ENCODE data around the gene MARK3.

The MARK3 gene

DNA sequence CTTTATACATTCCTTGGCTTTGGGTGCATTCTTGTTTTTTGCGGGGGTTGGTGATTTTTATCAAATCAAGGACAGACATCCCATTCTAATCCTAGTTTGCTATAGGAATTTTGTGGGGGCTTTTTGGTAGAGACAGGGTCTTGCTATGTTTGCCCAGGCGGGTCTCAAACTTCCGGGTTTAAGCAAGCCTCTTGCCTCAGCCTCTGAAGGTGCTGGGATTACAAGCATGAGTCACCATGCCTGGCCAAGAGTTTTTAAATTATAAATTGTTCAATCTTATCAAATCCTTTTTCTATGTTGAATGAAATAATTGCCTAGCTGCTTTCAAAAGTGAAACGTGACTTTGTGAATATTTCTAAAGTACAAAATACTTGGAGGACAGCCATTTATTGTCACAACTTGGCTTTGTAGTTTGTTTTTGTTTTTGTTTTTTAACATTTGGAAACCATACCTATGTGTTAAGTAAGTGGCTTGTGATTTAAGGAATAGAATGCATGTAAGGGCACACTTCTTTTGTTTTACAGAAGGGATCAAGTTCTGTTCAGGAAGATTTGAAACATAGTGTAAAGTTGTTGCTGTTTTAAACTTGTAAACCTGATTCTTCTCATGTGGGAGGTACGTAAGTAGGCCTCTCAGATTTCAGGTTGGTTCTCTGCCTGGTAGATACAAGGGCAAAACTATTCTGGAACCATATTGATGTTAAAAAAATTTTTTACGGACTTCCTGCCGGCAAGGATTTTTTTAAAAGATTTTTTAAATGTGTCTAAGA lies 13.4 kb downstream of the MARK3 start:
- no peak for DNase-seq

DNA sequence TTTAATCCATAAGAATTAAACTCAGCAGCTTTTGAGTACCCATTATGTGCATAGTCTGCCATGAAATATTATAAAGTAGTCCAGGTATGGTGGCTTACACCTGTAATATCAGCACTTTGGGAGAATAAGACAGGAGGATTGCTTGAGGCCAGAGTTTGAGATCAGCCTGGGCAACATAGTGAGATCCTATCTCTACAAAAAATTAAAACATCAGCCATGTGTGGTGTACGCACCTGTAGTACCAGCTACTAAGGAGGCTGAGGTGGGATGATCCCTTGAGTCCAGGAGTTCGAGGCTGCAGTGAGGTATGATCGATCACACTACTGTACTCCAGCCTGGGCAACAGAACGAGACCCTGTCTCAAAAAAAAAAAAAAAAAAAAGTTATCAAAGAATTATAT lies 15.3 kb downstream of the MARK3 start:
- DNase-seq, result no peak

DNA sequence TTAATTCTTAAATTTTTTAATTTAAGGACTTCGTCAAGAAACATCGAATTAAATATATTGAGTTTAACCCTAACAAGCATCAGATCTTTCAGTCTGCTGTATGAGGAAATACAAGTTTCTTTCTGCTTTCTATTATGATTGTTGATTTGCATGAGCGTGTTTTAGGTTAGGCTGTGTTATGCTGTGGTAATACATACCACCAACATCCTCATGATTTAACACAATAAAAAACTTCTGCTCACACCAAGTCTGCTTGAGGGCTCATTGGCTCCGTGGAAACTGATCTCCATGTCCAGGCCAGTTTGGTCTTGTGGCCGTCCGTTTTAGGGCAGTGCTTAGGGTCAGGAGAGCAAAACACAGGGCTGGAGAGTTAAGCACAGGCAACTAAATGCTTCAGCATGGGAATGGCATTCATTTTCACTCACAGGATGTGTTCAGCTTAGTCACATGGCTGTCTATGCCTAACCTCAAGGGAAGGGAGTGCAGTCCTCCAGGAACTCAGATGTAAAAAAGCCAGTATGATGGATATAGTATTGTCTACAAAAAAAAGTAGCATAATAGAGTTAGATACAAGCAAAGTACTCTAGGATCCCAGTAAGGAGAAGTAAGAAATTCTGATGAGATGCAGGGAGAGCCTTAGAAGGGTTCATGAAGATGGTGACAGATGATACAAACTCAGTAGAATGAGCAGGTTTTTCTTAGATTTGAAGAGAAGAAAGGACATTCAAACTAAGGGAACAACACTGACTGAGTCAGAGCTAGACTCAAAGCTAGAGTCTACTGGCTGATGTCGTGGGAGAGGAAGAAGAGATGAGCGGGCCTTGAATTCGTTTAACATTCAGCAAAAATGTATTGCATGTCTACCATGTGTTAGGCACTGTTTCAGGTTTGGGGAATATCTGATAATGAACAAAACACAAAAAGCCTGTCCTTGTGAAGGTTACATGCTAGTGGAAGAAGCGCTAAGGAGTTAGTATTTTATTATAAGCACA lies 16.3 kb downstream of the MARK3 start:
- no peak for DNase-seq

DNA sequence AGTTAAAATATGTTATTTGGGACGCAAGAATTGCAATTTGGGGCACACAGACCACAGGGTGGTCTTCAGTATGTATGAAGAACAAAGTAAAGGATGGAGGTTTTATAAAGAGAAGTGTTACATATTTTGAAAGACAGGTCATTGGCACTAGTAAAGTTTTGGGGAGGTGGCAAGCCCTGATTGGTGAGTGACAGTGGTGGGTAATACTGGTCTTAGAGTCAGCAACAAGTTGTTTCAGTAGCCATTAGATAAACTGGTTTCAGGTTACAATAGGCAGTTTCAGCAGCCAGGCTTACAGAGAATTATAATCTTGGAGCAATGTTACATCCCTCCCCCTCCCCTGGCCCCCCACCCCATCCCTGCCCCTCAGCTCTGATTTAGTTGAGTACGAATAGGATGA lies 17.5 kb downstream of the MARK3 start:
- no peak for DNase-seq

DNA sequence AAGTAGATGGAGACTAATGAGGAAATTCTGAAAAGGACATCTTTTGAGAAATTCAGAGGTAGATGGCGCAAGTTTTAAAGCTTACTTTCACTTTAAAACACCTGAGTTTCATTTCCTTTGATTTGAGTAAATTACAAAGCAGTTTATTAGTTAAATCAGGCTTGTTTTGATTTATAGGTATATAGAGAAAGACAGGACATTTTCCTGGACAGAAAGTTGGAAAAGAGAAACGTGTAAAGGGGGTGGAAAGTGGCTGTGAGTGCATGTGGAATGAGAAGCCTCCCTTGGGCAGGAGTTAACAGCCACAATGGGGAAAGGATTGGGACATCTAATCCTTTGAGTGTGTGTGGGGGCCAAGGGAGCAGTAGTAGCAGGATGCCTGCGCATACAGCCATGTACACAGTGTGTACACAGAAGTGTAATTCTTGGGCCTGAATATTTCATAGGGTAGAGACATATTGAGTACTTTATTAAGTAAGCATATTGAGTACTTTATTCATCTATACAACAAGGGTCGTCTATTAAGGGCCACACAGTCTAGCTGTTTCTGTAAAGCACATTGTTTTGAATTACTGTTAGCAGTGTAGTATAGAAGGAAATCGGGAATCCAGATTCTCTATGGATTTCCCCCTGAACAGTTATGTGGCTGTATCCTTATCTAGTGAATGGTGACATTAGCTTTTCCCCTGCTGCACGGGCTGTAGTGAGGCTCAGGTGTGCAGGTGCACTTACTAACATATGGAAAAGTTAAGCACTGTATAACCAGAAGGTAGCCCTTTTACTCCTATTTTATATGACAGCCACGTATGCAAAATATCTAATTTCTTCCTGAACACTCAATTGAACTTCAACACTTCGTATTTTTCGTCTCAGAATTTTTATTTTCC lies 19.1 kb downstream of the MARK3 start:
- no peak for DNase-seq

DNA sequence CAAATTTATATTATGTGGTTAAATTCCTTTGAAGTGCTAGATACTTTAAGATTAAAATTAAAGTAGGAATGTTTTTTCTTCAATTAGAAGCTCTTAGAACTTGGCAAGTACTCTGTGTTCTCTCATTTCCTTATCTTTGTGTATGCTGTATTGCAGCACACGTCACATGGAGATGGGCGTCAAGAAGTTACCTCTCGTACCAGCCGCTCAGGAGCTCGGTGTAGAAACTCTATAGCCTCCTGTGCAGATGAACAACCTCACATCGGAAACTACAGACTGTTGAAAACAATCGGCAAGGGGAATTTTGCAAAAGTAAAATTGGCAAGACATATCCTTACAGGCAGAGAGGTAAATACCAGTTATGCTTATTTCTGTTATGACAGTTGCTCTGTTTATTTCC lies 19.7 kb downstream of the MARK3 start:
- DNase-seq, result no peak

DNA sequence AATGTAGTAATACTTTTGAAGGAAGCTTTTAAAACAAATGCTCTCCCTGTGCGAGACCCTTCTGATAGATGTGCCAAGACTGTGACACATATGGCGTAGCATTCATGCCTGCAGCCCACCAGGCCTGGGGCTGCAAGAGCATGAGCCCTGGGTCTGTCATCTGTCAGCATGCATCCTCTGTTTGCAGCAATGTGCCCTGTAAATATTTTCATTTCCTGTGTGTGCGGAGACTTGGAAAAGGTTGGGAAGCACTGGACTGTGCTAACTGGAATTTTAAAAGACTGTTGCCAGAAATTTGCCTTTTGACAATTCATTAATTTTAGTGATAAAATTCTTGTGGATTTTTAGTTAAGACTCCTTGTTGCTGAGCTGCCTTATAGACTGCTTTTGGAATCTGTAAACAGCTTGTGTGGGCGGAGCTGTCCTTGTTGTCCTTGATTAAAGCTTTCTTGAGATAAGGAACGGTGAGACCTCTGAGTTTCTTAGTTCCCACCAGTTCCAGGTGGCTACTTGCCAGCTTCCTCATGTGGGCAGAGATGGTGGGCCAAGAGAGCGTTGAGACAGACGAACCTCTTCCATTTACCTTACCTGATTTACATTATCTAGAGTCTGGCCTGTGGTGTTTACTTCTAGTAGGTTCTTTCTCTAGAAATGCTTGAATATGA lies 23.4 kb downstream of the MARK3 start:
- DNase-seq, result peak; percentile 28

DNA sequence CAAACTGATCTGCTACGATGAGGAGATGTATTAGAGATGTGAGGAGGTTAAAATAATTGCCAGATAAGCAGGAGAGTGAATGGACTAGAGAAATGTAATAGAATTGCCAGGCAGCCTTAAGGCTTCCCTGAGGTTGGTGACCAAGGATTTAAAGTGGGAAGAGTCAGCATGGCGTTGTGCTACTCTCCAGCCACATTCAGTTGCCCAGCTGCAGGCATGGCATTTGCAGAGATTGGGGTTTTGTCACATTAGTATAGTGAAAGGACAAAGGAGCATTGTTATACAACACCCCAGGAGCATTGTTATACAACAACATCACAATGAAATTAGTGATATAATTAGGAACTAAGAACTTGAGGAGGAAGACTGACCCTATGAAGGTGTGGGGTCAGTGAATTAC lies 31.7 kb downstream of the MARK3 start:
- no peak for DNase-seq

DNA sequence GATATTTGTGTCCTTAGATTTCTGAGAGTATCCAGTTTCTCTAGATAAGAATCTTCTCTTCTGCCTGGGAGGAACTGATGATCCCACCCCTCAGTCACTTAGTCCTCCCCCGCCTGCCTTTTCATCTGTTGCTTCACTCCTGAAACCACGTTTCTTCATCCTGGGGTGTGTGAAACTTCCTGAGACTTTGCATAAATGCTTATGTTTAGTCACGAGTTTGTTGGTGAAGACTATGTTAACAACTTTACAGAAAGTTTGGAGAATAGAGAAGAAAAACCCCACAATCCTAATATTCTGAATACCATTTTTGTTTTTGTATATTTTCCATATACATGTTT lies 33.2 kb downstream of the MARK3 start:
- no peak for DNase-seq

DNA sequence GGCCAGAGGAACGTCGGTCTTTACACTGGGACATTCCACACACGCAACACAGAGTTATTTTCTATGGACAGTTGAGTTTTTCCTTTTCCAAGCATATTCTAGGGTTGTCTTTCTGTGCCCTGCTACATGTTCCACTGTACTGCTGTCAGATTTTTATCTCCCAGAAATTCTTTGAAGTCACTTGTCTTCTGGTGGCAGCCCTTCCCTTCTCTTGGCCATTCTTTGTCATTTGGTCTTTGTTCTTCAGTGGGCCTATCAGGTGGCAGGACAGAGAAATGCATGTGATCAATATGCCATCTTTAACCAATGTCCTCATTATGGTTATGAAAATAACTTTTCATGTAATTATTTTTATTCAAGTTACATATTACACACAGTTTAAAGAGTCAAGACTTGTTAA lies 36.3 kb downstream of the MARK3 start:
- DNase-seq, result no peak

DNA sequence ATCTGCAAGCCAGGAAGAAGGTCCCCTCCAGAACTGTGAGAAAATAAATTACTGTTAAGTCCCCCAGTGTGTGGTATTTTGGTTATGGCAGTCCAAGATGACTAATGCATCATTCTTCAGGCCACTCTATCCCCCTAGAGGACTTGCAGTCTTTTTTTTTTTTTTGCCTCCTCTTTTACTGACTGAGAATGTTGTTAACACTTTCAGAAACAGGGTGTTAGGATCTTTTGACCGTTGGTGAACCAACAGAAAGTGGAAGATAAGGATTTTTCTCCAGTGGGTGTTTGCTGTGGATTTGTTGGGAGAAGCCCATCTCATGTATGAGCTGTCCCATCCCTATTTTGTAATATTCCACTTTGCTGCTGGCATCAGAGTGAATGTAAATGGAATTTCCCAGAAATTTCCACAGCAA lies 37.8 kb downstream of the MARK3 start:
- no peak for DNase-seq

DNA sequence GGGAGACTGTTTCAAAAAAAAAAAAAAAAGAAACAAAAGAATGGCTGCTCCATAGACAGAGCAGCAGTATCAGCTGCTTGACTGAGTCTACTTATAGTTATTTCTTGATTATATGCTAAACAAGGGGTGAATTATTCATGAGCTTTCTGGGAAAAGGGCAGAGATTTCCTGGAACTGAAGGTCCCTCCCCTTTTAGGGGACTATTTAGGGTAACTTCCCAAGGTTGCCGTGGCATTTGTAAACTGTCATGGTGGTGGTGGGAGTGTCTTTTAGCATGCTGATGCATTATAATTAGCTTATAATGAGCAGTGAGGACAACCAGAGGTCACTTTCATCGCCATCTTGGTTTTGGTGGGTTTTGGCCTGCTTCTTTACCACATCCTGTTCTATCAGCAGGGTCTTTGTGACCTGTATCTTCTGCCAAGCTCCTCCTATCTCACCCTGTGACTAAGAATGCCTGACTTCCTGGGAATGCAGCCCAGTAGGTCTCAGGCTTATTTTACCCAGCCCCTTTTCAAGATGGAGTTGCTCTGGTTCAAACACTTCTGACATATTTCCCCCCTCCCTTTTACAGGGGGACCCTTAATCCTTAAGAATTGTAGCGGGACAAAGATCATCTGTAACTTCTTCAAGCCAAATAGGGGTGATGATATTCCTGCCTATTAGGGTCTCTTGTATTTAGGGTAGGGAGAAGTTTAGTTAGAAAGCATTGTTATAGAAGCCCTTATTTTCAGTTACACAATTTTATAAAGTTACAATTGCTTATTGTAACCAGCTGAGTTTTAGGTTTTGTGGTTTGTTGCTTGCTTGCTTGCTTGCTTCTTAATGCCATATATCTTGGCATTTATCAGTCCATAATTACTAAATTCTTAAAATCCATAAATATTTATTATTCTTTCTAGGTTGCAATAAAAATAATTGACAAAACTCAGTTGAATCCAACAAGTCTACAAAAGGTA lies 42.5 kb downstream of the MARK3 start:
- no peak for DNase-seq

DNA sequence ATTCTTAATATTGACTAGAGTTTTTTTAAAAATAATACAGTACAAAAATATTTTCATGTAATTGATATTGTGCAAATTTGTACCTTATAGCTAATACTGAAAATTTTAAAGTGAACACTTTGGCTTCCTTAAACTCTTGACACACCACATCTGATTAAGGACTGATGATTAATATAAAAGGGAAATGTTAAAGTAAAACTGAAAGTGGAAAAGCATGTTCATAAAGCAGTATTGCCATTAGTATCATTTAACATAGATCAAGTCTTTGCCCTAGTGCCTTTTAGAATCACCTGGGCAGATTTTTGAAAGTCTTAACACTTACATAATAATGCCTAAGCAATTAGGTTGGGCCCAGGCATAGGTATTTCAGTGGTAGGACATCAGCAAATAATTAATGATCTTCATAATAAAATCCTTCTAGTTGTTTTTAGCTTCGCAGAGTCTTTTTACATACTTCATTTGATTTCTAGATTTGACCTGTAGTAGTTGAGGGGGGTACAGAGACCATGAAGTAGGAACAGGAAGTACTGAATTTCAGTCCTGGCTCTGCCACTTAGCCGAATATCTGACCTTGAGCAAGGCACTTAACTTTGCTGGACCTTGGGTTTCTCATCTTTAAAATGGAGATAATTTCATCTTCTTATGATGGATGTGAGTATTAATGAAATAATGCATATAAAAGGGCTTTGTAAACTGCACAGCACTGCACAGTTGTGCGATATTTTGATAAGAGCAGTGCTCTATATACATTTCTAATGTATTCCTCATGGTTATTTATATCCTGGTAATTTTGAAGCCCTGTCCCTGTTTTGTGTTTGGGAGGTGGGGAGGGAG lies 43.7 kb downstream of the MARK3 start:
- DNase-seq, result no peak

DNA sequence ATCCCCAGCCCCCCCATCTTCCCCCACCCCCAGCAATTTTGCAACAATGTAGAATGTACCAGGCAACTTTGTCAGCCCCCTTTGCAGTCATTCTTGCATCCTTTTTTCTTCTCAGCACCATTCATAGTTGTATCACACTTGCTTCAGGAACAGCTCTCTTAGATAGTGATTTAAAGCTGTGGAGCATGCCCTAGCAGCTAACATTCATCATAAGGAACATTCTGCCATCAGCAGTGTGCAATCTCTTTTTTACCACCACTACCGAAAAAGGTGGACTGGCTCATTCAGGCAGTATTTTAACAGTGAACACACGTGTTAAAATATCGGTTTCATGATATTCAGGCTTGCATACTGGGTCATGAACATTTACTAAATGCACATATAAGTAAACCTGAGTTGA lies 45.1 kb downstream of the MARK3 start:
- DNase-seq, result no peak

DNA sequence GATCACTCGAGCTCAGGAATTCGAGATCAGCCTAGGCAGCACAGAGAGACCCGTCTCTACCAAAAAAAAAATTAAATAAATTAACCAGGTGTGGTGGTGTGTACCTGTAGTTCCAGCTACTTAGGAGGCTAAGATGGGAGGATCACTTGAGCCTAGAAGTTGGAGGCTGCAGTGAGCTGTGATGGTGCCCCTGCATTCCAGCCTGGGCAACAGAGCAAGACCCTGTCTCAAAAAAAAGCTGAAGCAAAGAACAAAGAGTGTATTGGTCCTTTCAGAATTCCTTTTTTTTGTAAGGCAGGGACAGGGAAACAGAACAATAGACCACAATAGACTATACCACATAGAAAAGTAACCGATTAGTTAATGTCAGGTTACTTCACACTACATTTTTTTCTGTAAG lies 47.4 kb downstream of the MARK3 start:
- DNase-seq, result no peak

DNA sequence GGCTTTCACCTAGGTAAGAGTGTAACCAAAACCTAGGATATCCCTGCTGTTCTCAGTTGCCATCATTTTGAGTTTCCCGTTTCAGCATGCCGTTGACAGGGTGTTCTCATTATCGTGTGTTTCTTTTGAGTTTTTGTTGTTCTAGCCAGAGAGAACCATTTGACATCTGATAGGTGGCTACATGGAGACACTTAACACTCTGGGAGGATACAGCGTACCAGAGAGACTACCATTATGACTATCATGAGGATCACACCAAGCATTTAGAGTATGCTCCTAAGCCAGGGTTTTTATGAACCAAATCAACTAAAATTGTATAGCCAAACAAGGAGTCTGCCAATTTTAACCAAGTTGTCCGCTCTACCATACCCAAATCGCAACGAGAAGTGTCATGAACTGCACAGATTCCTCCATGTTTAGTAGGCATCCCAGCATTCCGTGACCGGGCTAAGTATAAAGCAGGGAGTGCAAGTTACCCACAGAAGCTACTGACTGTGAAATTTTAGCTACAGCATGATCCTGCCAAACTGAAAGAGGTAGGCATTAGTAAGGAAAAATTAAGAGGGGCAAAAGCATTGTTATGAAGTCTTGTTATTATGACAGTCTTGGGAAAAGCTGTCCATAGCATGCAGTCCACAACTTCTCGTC lies 48.8 kb downstream of the MARK3 start:
- DNase-seq, result no peak

DNA sequence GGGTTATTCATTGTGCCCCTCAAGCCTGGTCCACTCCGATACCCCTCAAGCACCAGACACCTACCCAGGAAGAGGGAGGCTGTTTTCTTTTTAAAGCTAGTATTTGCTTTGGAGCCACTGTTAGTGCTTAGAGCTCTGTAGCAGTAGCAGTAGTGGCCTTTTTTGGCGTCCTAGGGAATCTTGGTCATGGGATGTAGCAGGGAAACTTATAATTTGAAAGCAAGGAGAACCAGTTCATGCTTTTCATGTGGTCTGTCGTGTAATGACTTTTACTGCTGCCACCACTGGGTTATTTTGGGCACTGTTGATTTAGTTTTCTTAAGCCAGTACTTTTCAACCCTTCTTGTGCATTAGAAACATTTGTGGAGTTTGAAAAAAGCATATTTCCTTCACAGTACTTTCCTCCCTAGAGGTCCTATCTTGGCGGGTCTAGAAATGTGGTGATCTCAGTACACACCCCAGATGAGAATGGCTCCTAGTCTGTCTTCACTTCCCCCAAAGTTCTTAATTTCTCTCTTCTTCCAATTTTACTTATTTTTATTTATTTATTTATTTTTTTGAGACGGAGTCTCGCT lies 49.7 kb downstream of the MARK3 start:
- DNase-seq, result no peak

DNA sequence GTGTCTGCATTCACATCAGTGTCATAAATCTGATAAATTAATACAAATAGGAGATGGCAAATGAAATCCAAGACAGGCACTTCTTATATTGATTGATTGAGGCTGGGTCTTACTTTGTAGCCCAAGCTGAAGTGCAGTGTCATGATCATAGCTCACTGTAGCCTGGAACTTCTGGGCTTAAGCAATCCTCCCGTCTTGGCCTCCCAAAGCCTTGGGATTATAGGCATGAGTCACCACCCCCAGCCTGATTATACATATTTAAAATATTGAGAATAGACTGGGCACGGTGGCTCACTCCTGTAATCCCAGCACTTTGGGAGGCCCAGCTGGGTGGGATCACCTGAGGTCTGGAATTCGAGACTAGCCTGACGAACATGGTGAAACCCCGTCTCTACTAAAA lies 51.3 kb downstream of the MARK3 start:
- no peak for DNase-seq

DNA sequence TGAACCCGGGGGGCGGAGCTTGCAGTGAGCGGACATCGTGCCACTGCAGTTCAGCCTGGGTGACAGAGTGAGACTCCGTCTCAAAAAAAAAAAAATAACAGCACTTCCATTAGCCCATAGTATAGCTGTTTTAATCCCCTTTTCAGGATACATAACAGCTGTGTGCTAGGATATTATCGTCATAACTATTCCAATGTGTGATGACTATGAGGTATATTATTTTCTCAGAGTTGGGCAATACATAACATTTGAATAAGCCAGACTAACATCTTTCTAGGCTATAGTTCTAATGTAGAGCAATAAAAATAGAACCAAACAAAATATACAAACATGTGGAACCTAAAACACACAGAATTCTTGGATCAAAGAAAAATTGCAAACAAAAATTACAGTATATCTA lies 57.1 kb downstream of the MARK3 start:
- DNase-seq, result no peak

DNA sequence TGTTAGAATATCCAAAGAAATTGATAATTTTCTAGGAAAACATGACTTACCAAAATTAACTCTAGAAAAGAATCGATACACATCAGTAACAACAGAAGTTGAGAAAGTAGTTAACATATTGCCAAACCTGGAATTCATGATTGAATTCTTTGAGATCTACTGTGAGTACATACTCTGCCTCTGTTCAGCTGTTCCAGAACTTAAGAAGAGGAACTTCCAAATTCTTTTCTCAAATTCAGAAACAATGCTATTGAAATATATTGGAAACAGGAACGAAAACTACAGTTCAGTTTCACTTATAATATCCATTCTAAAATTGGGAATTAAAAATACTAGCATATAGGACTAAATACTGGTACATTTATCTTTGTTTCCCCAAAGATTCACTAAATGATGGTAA lies 57.9 kb downstream of the MARK3 start:
- no peak for DNase-seq
